AG09319 (cell line): ENCODE data around the gene TBL1X.

Source experiments
- DNase-seq: peaks from one replicate; pipeline ENCODE4 v3.0.0-alpha.2; 2010; ENCODE audit warnings: low read depth; ENCODE audit errors: extremely low read depth
- CTCF ChIP-seq: IDR thresholded peaks from 2 replicates; pipeline ENCODE4 v1.5.1; 2011; ENCODE audit warnings: low read depth, mild to moderate bottlenecking, inconsistent platforms, low read length, moderate library complexity

Gene TBL1X

GRCh38 chrX:9698576-9698975 is 233.7 kb downstream of the TBL1X start:
- TF ChIP-seq CTCF: no peak

GRCh38 chrX:9700555-9700954 is 235.7 kb downstream of the TBL1X start:
- no peak for DNase-seq
- no peak for TF ChIP-seq CTCF

More at GRCh38 chrX:9698576-9698975, 233.7 kb downstream of the TBL1X start:
- no peak for DNase-seq

GRCh38 chrX:9701790-9702189 is 236.9 kb downstream of the TBL1X start:
- DNase-seq: no peak
- no peak for TF ChIP-seq CTCF

- no peak for TF ChIP-seq CTCF
- DNase-seq: no peak
Measured at GRCh38 chrX:9703406-9703805, 238.5 kb downstream of the TBL1X start.

GRCh38 chrX:9704876-9705465 is 240.1 kb downstream of the TBL1X start:
- no peak for TF ChIP-seq CTCF
- no peak for DNase-seq

GRCh38 chrX:9706421-9706820 is 241.6 kb downstream of the TBL1X start:
- no peak for TF ChIP-seq CTCF
- no peak for DNase-seq

GRCh38 chrX:9707306-9708033 is 242.6 kb downstream of the TBL1X start:
- TF ChIP-seq CTCF: no peak
- no peak for DNase-seq
